ENCODE data around the gene CEP250.
"Not testable (repeated sequence)": the region's sequence is repeated elsewhere in the genome, so short reads cannot be mapped to it uniquely, and the experiment has no call there.

- not testable (repeated sequence) for TF ChIP-seq CTCF (IDR thresholded peaks at IDR 0.05; ENCODE audit: poor library complexity, severe bottlenecking); POLR2AphosphoS5 (IDR thresholded peaks at IDR 0.05); EZH2 (IDR thresholded peaks at IDR 0.05; ENCODE audit: borderline replicate concordance, insufficient read depth, low read length, poor library complexity, severe bottlenecking); MXI1 (conservative IDR thresholded peaks at IDR 0.05; ENCODE audit: poor library complexity, severe bottlenecking); REST (IDR thresholded peaks at IDR 0.05; ENCODE audit: borderline replicate concordance); EP300 (conservative IDR thresholded peaks at IDR 0.05; ENCODE audit: poor library complexity, severe bottlenecking); TAF1 (IDR thresholded peaks at IDR 0.05; ENCODE audit: low read depth); RAD21 (conservative IDR thresholded peaks at IDR 0.05)
These were observed 1.3 kb downstream of the CEP250 start for GRCh38 chr20:35456700-35457099.

All from neural cell (in vitro differentiated cells).